Muscle of arm (tissue), 14 donors: Measurements from ENCODE around the gene PDGFA. TPM values are rescaled to one million over a fixed set of nuclear protein-coding genes. Genes with fewer than 3 reads are reported as not detected.
A peak's percentile ranks its signal among the peaks of the same experiment; 100 is the strongest.

Experiments used
- DNase-seq: peaks from one replicate; pipeline ENCODE4 v3.0.0-alpha.2; 2013
- long read RNA-seq, 11 donors: transcript quantifications; one replicate each; lab custom pipeline, GENCODE V29; 2026
- polyA plus RNA-seq, 12 donors: library from polyadenylated mRNA; unstranded; fragments of 120-200 nt; gene quantifications; one replicate each; pipeline ENCODE4 v1.2.1, GENCODE V29; 2013; ENCODE audit not compliant: insufficient read length in 12 of 12

Gene PDGFA
- 100 to 1,000 TPM in 1 of 12 donors, 10 to 100 TPM in 11; 22.4 to 696 (median 34.8) TPM for polyA plus RNA-seq
- long read RNA-seq, donor 1, transcript PDGFA-203 (6 exons, 2,305 nt): minor isoform, 5 of 27 reads
- long read RNA-seq, donor 1, transcript PDGFA-201 (7 exons, 1,308 nt): major isoform, 15 of 27 reads
- long read RNA-seq, donor 1, partial matches to known transcripts: 7 of 27 reads
- long read RNA-seq, donor 1, other reads (novel, unspliced or antisense): 0 of 27 reads
- long read RNA-seq, donor 2, transcript PDGFA-203 (6 exons, 2,305 nt): major isoform, 13 of 62 reads
- long read RNA-seq, donor 2, partial matches to known transcripts: 29 of 62 reads
- long read RNA-seq, donor 2, other reads (novel, unspliced or antisense): 20 of 62 reads
- long read RNA-seq, donor 3, partial matches to known transcripts: 0 of 2 reads
- long read RNA-seq, donor 3, other reads (novel, unspliced or antisense): 0 of 2 reads
- long read RNA-seq, donor 4, partial matches to known transcripts: 0 of 3 reads
- long read RNA-seq, donor 4, other reads (novel, unspliced or antisense): 0 of 3 reads
- long read RNA-seq, donor 5, partial matches to known transcripts: 0 of 3 reads
- long read RNA-seq, donor 5, other reads (novel, unspliced or antisense): 0 of 3 reads
- long read RNA-seq, donor 6, transcript PDGFA-203 (6 exons, 2,305 nt): major isoform, 5 of 5 reads
- long read RNA-seq, donor 6, partial matches to known transcripts: 0 of 5 reads
- long read RNA-seq, donor 6, other reads (novel, unspliced or antisense): 0 of 5 reads
- long read RNA-seq, donor 7, transcript PDGFA-203 (6 exons, 2,305 nt): major isoform, 7 of 7 reads
- long read RNA-seq, donor 7, partial matches to known transcripts: 0 of 7 reads
- long read RNA-seq, donor 7, other reads (novel, unspliced or antisense): 0 of 7 reads
- long read RNA-seq, donor 8, transcript PDGFA-203 (6 exons, 2,305 nt): major isoform, 12 of 13 reads
- long read RNA-seq, donor 8, partial matches to known transcripts: 0 of 13 reads
- long read RNA-seq, donor 8, other reads (novel, unspliced or antisense): 0 of 13 reads
- long read RNA-seq, donor 9, transcript PDGFA-203 (6 exons, 2,305 nt): major isoform, 7 of 7 reads
- long read RNA-seq, donor 9, partial matches to known transcripts: 0 of 7 reads
- long read RNA-seq, donor 9, other reads (novel, unspliced or antisense): 0 of 7 reads
- long read RNA-seq, donor 10, transcript PDGFA-203 (6 exons, 2,305 nt): major isoform, 6 of 6 reads
- long read RNA-seq, donor 10, partial matches to known transcripts: 0 of 6 reads
- long read RNA-seq, donor 10, other reads (novel, unspliced or antisense): 0 of 6 reads
- long read RNA-seq, donor 11, transcript PDGFA-203 (6 exons, 2,305 nt): major isoform, 12 of 12 reads
- long read RNA-seq, donor 11, partial matches to known transcripts: 0 of 12 reads
- long read RNA-seq, donor 11, other reads (novel, unspliced or antisense): 0 of 12 reads

- DNase-seq: peak; percentile 25
Observed at GRCh38 chr7:519484-520390, at the start of gene PDGFA. Gene PDGFA (minus strand): TSS chr7:519846. CDS start chr7:519001, 845 bp downstream.

- DNase-seq: peak; percentile 71
Observed at GRCh38 chr7:568031-568951, 48.6 kb upstream of the PDGFA start.

DNA sequence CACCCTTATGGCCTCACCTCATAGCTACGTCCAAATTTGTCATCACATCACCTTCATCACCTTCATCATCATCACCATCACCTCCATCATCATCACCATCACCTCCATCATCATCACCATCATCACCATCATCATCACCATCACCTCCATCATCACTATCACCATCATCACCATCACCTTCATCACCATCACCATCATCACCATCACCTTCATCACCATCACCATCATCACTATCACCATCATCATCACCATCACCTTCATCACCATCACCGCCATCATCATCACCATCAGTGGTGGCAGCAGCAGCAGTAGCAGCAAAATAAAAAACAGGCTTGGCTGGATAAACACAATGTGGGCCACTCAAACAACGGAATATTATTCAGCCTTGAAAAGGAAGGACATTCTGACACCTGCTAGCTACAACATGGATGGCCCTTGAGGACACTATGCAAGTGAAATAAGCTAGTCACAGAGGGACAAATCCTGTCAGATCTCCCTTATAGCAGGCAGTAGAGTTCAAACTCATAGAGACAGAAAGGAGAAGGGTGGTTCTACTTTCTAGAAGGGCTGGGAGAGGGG is 47.7 kb upstream of the PDGFA start:
- no peak for DNase-seq

- no peak for DNase-seq
Observed at GRCh38 chr7:566100-566499, 46.5 kb upstream of the PDGFA start.

DNA sequence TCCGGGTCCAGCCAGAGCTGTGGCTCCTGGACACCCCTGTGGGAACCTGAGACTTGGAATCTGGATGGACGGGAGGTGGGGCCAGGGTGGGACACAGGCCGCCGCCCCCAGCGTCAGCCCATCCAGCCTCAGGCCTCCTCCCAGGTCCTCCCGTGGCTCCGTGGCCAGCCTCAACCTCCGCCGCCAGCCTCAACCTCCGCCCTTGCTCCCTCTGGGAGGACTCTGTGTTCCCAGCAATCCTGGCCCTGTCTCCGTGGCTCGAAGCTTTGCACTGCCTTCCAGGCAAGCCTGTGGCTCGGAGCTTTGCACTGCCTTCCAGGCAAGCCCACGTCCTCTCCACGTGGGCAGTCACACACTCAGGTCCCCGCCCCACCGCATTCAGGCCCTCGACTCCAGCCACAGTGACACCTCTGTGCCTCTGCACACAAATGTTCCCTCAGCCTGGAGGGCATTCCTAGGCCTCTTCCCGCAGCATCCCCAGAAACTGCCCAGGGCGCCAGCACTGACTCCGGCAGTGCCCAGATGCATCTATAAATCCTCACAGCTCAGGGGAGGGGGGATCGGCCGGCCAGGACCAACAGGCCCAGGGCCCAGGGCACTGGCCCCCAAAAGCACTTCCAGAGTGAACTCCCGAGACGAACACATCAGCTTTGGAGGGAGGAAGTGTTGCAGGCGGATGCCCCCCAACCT is 44.7 kb upstream of the PDGFA start:
- no peak for DNase-seq

DNA sequence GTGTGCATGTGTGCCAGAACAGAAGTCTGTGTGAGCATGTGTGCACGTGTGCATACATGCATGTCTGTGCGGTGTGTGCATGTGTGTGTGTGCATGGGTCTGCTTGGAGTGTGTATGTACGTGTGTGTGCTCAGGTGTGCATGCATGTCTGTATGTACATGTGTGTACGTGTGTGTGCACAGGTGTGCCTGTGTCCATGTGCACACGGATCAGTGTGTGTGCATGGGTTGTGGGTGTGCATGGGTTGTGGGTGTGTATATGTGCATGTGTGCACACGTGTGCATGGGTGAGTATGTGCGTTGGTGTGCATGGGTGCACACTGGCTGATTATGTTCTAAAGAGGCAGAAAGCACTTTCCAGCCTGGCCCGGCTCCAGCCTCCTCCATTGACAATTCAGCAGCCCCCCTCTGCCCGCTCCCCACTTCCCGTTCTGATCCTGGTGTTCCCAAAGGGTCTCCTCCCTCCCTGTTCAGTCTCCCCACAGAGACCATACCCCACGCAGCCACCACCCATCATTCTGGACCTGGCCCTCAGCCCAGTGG is 44.1 kb upstream of the PDGFA start:
- no peak for DNase-seq

- DNase-seq: no peak
Observed at GRCh38 chr7:562789-563628, 43.4 kb upstream of the PDGFA start.

DNA sequence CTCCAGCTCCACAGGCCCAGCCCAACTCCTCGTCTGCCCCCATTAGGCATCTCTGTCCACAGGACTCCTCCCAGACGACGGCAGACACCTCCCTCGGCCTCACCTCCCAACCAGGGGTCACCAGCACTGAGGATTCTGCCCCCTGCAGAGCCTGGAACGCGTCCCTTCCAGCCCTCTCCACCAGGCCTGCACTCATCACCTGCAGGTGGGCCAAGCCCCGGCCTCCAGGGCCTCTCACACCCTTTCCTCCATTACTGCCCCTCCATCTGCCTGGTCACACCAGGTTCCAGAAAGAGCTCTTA is 42.7 kb upstream of the PDGFA start:
- no peak for DNase-seq

- no peak for DNase-seq
Observed at GRCh38 chr7:561631-562373, 42.2 kb upstream of the PDGFA start.

DNA sequence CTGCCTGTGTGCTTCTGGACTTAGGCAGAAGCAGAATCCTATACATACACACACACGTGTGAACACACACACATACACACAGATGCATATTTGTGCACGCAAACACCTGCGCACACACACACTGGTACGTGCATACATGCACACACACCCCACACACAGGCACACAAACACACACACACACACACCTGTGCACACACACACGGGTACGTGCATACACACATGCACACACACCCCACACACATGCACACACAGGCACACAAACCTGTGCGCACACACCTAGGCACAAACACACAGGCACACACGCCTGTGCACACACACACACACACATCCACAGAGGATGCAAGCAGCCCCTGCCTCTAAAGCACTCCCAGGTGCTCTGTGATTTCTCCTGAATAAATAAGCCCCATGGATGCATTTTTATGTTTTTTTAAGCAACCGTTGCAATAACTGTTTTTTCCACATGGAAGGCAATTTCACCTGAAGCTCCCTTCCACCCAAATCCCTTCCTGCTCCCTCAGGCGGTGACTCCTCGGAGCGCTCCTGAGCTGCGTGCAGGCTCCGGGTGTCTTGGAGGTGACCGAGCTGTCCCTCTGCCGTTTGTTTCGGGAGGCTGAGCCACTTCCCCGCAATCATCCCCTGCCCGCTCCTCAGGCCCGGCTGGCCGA is 41.5 kb upstream of the PDGFA start:
- DNase-seq: no peak

DNA sequence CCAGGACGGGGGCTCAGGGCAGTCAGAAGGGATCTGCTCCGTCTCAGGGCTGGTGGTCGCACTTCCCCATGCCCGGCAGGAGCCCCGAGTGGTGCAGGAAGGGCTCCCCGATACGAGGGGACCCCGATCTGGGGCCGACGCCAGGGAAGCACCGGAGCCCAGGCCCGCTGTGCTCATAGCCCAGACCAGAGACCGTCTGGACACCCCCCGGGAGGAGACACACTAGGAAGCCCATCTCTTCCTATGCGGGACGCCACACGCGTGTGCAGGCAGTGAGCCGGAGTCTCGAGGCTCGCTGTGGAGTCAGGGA is 39.7 kb upstream of the PDGFA start:
- DNase-seq: no peak

DNA sequence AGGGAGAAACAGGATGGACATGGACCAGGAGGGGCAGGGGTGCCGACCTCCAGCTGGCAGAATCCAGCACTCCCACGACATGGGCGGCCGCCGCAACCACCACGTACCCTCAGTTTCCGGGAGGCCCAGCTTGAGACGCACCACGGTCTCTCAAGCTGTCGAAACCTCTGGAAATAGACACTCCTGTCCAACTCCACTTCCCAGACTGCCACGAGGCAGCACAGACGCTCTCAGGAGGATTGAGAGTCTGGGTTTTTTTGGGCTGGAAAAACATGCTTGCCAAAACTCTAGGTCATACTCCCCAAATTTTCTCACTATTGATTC is 37.9 kb upstream of the PDGFA start:
- DNase-seq: no peak

- DNase-seq: no peak
Observed at GRCh38 chr7:556837-557557, 37.4 kb upstream of the PDGFA start.

- no peak for DNase-seq
Observed at GRCh38 chr7:556291-556826, 36.7 kb upstream of the PDGFA start.

- no peak for DNase-seq
Observed at GRCh38 chr7:555551-556160, 36.0 kb upstream of the PDGFA start.
